Measurements from ENCODE around the gene EPN3.

- TF ChIP-seq, protein P1, sequence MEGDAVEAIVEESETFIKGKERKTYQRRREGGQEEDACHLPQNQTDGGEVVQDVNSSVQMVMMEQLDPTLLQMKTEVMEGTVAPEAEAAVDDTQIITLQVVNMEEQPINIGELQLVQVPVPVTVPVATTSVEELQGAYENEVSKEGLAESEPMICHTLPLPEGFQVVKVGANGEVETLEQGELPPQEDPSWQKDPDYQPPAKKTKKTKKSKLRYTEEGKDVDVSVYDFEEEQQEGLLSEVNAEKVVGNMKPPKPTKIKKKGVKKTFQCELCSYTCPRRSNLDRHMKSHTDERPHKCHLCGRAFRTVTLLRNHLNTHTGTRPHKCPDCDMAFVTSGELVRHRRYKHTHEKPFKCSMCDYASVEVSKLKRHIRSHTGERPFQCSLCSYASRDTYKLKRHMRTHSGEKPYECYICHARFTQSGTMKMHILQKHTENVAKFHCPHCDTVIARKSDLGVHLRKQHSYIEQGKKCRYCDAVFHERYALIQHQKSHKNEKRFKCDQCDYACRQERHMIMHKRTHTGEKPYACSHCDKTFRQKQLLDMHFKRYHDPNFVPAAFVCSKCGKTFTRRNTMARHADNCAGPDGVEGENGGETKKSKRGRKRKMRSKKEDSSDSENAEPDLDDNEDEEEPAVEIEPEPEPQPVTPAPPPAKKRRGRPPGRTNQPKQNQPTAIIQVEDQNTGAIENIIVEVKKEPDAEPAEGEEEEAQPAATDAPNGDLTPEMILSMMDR (conservative IDR thresholded peaks at IDR 0.05; ENCODE audit: low read length), result no peak
- TF ChIP-seq EZH2phosphoT487 (IDR thresholded peaks at IDR 0.05; ENCODE audit: borderline replicate concordance), result no peak
These were observed 17.4 kb downstream of the EPN3 start for GRCh38 chr17:50549969-50550368.

All from Loucy (cell line).